GM12873 (cell line): ENCODE results near the gene DCLK2.

Source experiments
- CTCF ChIP-seq: IDR thresholded peaks from 2 replicates; pipeline ENCODE4 v1.5.1; 2012; ENCODE audit warnings: low read depth, mild to moderate bottlenecking, moderate library complexity, low read length, control low read depth; ENCODE audit not compliant: insufficient read depth; ENCODE audit errors: missing control alignments

DCLK2 gene

GRCh38 chr4:150280081-150280895 is 202.0 kb downstream of the DCLK2 start:
- no peak for TF ChIP-seq CTCF

DNA sequence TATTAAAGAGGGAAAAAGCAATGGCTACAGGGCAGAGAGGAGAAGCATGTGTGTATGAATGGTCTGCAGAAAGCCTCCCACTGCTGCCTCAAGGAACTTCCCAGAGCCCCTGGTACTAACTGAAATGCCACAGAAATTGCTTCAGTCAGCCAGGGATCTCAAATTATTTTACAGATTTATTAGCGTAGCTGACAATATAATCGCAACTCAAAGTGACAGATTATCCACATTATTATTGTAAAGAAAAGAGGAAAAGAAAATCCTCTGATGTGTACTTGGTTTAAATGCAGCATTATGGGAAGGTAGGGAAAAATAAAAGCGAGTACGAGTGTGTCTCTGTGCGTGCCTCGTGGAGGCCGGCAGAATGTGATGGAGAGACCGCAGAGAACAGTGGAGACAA is 202.7 kb downstream of the DCLK2 start:
- no peak for TF ChIP-seq CTCF

- TF ChIP-seq CTCF = no peak
Measured at GRCh38 chr4:150283689-150284088, 205.4 kb downstream of the DCLK2 start.

- TF ChIP-seq CTCF = no peak
Measured at GRCh38 chr4:150286656-150287055, 208.4 kb downstream of the DCLK2 start.

DNA sequence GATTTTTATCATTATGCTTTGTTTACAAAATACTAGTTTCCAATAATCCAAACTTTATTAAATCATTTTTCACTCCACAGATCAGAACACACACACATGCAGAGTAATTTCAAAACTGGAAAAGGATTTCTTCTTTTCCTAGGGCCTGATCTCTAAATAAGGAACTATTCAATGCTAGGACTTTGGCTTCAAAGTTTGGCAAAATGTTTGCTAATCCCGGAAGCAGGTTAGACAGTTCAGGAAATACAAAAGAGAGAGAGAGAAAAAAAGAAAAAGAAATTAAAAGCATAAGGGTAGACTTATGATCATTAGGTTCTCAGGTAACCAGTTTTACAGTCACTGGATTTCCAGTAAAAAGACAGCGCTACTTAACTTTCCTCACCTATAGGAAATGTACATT is 211.0 kb downstream of the DCLK2 start:
- no peak for TF ChIP-seq CTCF

GRCh38 chr4:150289881-150290280 is 211.6 kb downstream of the DCLK2 start:
- no peak for TF ChIP-seq CTCF

DNA sequence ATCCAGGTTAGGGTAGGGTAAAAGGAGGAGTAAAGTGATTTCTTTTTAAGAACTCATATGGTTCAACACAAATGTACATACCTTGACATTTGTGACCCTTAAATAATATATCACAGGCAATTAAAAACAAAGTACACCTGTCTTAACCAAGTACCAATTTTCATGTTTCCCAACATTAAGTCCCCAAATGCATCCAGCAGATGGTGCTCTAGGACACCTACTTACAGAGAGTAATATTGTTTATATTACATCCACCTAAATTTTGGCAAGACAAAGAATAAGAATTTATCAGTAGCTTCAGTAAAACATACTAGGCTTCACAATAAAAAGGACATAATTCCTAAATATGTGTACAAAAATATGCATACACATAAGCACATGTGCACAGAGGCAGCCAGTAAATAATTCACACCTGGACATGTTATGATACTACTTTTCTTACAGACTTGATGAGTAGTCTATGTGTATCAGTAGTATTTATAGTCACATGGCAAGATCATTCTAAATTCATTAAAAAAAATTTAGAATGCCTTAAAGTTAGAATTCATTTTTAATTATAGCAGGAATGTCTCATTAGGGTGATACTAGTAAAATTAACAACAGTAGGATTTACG is 219.7 kb downstream of the DCLK2 start:
- peak; percentile 46 for TF ChIP-seq CTCF
